Measurements from ENCODE around the gene POLL. TPM values are rescaled to one million over a fixed set of nuclear protein-coding genes. Genes with fewer than 3 reads are reported as not detected.
A peak's percentile ranks its signal among the peaks of the same experiment; 100 is the strongest.

Gene POLL
- total RNA-seq, 1 experiment from 2014 or later: 35.5 TPM

GRCh38 chr10:101568054-101568745, 19.9 kb downstream of the POLL start:
- peaks cover 7% of the 10 kb centered on the region for H3K27me3 Mint-ChIP-seq (ENCODE audit: insufficient read depth, unreplicated experiment)
- intact Hi-C loops (cut with micrococcal nuclease; ENCODE audit: unreplicated experiment): no loop called here
- no peaks in the 10 kb centered on the region for H3K36me3 ChIP-seq (ENCODE audit: control insufficient read depth, insufficient read depth, low read length)
- TF ChIP-seq CTCF (IDR thresholded peaks at IDR 0.05; ENCODE audit: insufficient read depth in 1 of 2, low read depth in 1 of 2, low read length in 1 of 2, severe bottlenecking in 1 of 2, unreplicated experiment in 1 of 2): no peak
- no peak overlapping the region for H3K4me3 Mint-ChIP-seq (ENCODE audit: unreplicated experiment)
- DNase-seq: no peak
- ChIA-PET POLR2A (no interaction called here), CTCF (interaction anchor here (0.6 to 0.9 kb wide), 2 partner anchors 73 to 124 kb away, joined by 3 to 8 read pairs; no protein-coding TSS in a partner anchor)
- no peaks in the 10 kb centered on the region for H3K27me3 ChIP-seq (replicated peaks; ENCODE audit: control insufficient read depth, insufficient read depth, low read length)
- no TSS peak for BruUV-seq (replicated peaks)
- no peak overlapping the region for H3K27ac Mint-ChIP-seq (ENCODE audit: unreplicated experiment)
- H3K9me3 Mint-ChIP-seq (ENCODE audit: unreplicated experiment): no peaks in the 10 kb centered on the region
- no peak overlapping the region for H3K4me3 ChIP-seq (ENCODE audit: low read depth, low read length)
- peaks cover 8% of the 10 kb centered on the region for H3K36me3 Mint-ChIP-seq (ENCODE audit: insufficient read depth, unreplicated experiment)
- H3K4me1 Mint-ChIP-seq (ENCODE audit: low read depth, unreplicated experiment): no peaks in the 10 kb centered on the region
- no peaks in the 10 kb centered on the region for H3K9me3 ChIP-seq
- H3K4me1 ChIP-seq: peaks cover 6% of the 10 kb centered on the region; the same call in 1 of the 2 replicates

- BruUV-seq (replicated peaks): no TSS peak
- intact Hi-C loops (cut with micrococcal nuclease; ENCODE audit: unreplicated experiment): no loop called here
- no peaks in the 10 kb centered on the region for H3K36me3 ChIP-seq (ENCODE audit: control insufficient read depth, insufficient read depth, low read length)
- H3K27me3 ChIP-seq (replicated peaks; ENCODE audit: control insufficient read depth, insufficient read depth, low read length): no peaks in the 10 kb centered on the region
- TF ChIP-seq CTCF (IDR thresholded peaks at IDR 0.05; ENCODE audit: insufficient read depth in 1 of 2, low read depth in 1 of 2, low read length in 1 of 2, severe bottlenecking in 1 of 2, unreplicated experiment in 1 of 2): no peak
- no peak overlapping the region for H3K4me3 Mint-ChIP-seq (ENCODE audit: unreplicated experiment)
- peaks cover 6% of the 10 kb centered on the region; the same call in 1 of the 2 replicates for H3K4me1 ChIP-seq
- no peaks in the 10 kb centered on the region for H3K4me1 Mint-ChIP-seq (ENCODE audit: low read depth, unreplicated experiment)
- ChIA-PET CTCF (interaction anchor here (0.6 to 0.9 kb wide), 2 partner anchors 72 to 123 kb away, joined by 3 to 8 read pairs; no protein-coding TSS in a partner anchor), POLR2A (no interaction called here)
- H3K27me3 Mint-ChIP-seq (ENCODE audit: insufficient read depth, unreplicated experiment): peaks cover 7% of the 10 kb centered on the region
- H3K36me3 Mint-ChIP-seq (ENCODE audit: insufficient read depth, unreplicated experiment): peaks cover 8% of the 10 kb centered on the region
- no peaks in the 10 kb centered on the region for H3K9me3 ChIP-seq
- H3K9me3 Mint-ChIP-seq (ENCODE audit: unreplicated experiment): no peaks in the 10 kb centered on the region
- no peak for DNase-seq
- H3K27ac Mint-ChIP-seq (ENCODE audit: unreplicated experiment): no peak overlapping the region
- no peak overlapping the region for H3K4me3 ChIP-seq (ENCODE audit: low read depth, low read length)
Observed at GRCh38 chr10:101567165-101568006, 20.7 kb downstream of the POLL start.

- no peak for TF ChIP-seq CTCF (IDR thresholded peaks at IDR 0.05; ENCODE audit: insufficient read depth in 1 of 2, low read depth in 1 of 2, low read length in 1 of 2, severe bottlenecking in 1 of 2, unreplicated experiment in 1 of 2)
- ChIA-PET POLR2A (no interaction called here), CTCF (no interaction called here)
- H3K36me3 Mint-ChIP-seq (ENCODE audit: insufficient read depth, unreplicated experiment): peaks cover 8% of the 10 kb centered on the region
- intact Hi-C loops (cut with micrococcal nuclease; ENCODE audit: unreplicated experiment): no loop called here
- Histone ChIP-seq H3K4me1 (peaks cover 6% of the 10 kb centered on the region; the same call in 1 of the 2 replicates), H3K27me3 (replicated peaks; ENCODE audit: control insufficient read depth, insufficient read depth, low read length) (no peaks in the 10 kb centered on the region), H3K4me3 (ENCODE audit: low read depth, low read length) (0 out of 2 replicates have a peak overlapping the region, but pooled peaks have one; percentile 8), H3K9me3 (no peaks in the 10 kb centered on the region), H3K36me3 (ENCODE audit: control insufficient read depth, insufficient read depth, low read length) (no peaks in the 10 kb centered on the region)
- H3K9me3 Mint-ChIP-seq (ENCODE audit: unreplicated experiment): no peaks in the 10 kb centered on the region
- no peak overlapping the region for H3K27ac Mint-ChIP-seq (ENCODE audit: unreplicated experiment)
- peaks cover 7% of the 10 kb centered on the region for H3K27me3 Mint-ChIP-seq (ENCODE audit: insufficient read depth, unreplicated experiment)
- DNase-seq: no peak
- H3K4me1 Mint-ChIP-seq (ENCODE audit: low read depth, unreplicated experiment): no peaks in the 10 kb centered on the region
- H3K4me3 Mint-ChIP-seq (ENCODE audit: unreplicated experiment): no peak overlapping the region
- BruUV-seq (replicated peaks): no TSS peak
Observed at GRCh38 chr10:101566333-101567164, 21.5 kb downstream of the POLL start.
